Omental fat pad (tissue), 4 donors: ENCODE results near the gene ALKBH7. TPM values are rescaled to one million over a fixed set of nuclear protein-coding genes. Genes with fewer than 3 reads are reported as not detected.
A peak's percentile ranks its signal among the peaks of the same experiment; 100 is the strongest.

ENCODE experiments used
- ATAC-seq: fragments of 150-250 bp; one replicate; pipeline ENCODE4 v1.9.1; 2016; ENCODE audit warnings: mild to moderate bottlenecking, moderate library complexity; ENCODE audit not compliant: low FRiP score
- DNase-seq: peaks from one replicate; pipeline ENCODE4 v3.0.0-alpha.2; 2019; ENCODE audit warnings: low spot score
- CTCF ChIP-seq, 3 donors: fragments of 450-650 bp; IDR thresholded peaks; one replicate each; pipeline ENCODE4 v1.5.1; 2016 to 2017; ENCODE audit warnings: antibody characterized with exemption in 3 of 3, mild to moderate bottlenecking in 3 of 3, moderate library complexity in 2 of 3
- total RNA-seq, 4 donors: library from RNA; depleted of rRNA; stranded (reverse); fragments of >200 nt; gene quantifications; one replicate each; pipeline ENCODE4 v1.1.0, GENCODE V29; 2016

Gene ALKBH7
- total RNA-seq: 10 to 100 TPM; 39.3 to 49.2 (median 43.4) TPM

GRCh38 chr19:6372594-6373095, at the start of gene ALKBH7:
Gene ALKBH7, plus strand, starts transcription at chr19:6372794. Its CDS starts 27 bp downstream, at chr19:6372821.
- ATAC-seq (peak; percentile 93), DNase-seq (peak; percentile 94)

GRCh38 chr19:6324757-6325156, 47.8 kb upstream of the ALKBH7 start:
- ATAC-seq (no peak), DNase-seq (no peak)
- TF ChIP-seq CTCF (IDR thresholded peaks at IDR 0.05): no peak

More at GRCh38 chr19:6372594-6373095, at the start of gene ALKBH7:
- TF ChIP-seq CTCF (IDR thresholded peaks at IDR 0.05): no peak

GRCh38 chr19:6325614-6326013, 47.0 kb upstream of the ALKBH7 start:
- no peak for DNase-seq
- TF ChIP-seq CTCF (IDR thresholded peaks at IDR 0.05): no peak
- no peak for ATAC-seq

GRCh38 chr19:6326815-6327214, 45.8 kb upstream of the ALKBH7 start:
- ATAC-seq (no peak), DNase-seq (no peak)

GRCh38 chr19:6333439-6333838, 39.2 kb upstream of the ALKBH7 start, which contains the start of gene ACER1:
Gene ACER1, minus strand, starts transcription at chr19:6333612. Its CDS starts 61 bp downstream, at chr19:6333551.
- DNase-seq: no peak
- no peak for ATAC-seq
- no peak for TF ChIP-seq CTCF (IDR thresholded peaks at IDR 0.05)

More at GRCh38 chr19:6326815-6327214, 45.8 kb upstream of the ALKBH7 start:
- no peak for TF ChIP-seq CTCF (IDR thresholded peaks at IDR 0.05)

- ATAC-seq: no peak
- no peak for TF ChIP-seq CTCF (IDR thresholded peaks at IDR 0.05)
- no peak for DNase-seq
Measured at GRCh38 chr19:6334490-6335285, 37.9 kb upstream of the ALKBH7 start.
